ENCODE data around the gene AXIN2. TPM values are rescaled to one million over a fixed set of nuclear protein-coding genes. Genes with fewer than 3 reads are reported as not detected.

Gene AXIN2
- polyA plus RNA-seq, 1 experiment = 2.8 TPM

- H3K27ac ChIP-seq (ENCODE audit: low read depth, low read length) = peak overlapping the region; percentile 11
Observed at GRCh38 chr17:65593855-65594845, 32.7 kb upstream of the AXIN2 start.

GRCh38 chr17:65593092-65593854 lies 31.8 kb upstream of the AXIN2 start:
- H3K9me3 ChIP-seq (ENCODE audit: control insufficient read depth, insufficient read depth, low read length) = no peaks in the 10 kb centered on the region
- no peak overlapping the region for H3K4me3 ChIP-seq (ENCODE audit: low read depth, low read length)
- DNase-seq (ENCODE audit: low read depth, low spot score) = no peak
- H3K27ac ChIP-seq (ENCODE audit: low read depth, low read length) = no peak overlapping the region
- ChIA-PET CTCF (no interaction called here), POLR2A (no interaction called here)
- H3K27me3 ChIP-seq (ENCODE audit: control insufficient read depth, insufficient read depth, low read length) = peaks cover 7% of the 10 kb centered on the region
- no peak for TF ChIP-seq CTCF (IDR thresholded peaks at IDR 0.05; ENCODE audit: low read depth, low read length)

More at GRCh38 chr17:65593855-65594845, 32.7 kb upstream of the AXIN2 start:
- no peak for TF ChIP-seq CTCF (IDR thresholded peaks at IDR 0.05; ENCODE audit: low read depth, low read length)
- CTCF ChIA-PET = no interaction called here
- Histone ChIP-seq H3K4me3 (ENCODE audit: low read depth, low read length) (peak overlapping the region; percentile 36), H3K9me3 (ENCODE audit: control insufficient read depth, insufficient read depth, low read length) (no peaks in the 10 kb centered on the region), H3K27me3 (ENCODE audit: control insufficient read depth, insufficient read depth, low read length) (peaks cover 6% of the 10 kb centered on the region)
- POLR2A ChIA-PET = no interaction called here
- DNase-seq (ENCODE audit: low read depth, low spot score) = peak; percentile 6

GRCh38 chr17:65592125-65592965 lies 30.9 kb upstream of the AXIN2 start:
- Histone ChIP-seq H3K27me3 (ENCODE audit: control insufficient read depth, insufficient read depth, low read length) (peaks cover 7% of the 10 kb centered on the region), H3K4me3 (ENCODE audit: low read depth, low read length) (no peak overlapping the region), H3K9me3 (ENCODE audit: control insufficient read depth, insufficient read depth, low read length) (no peaks in the 10 kb centered on the region), H3K27ac (ENCODE audit: low read depth, low read length) (no peak overlapping the region)
- no peak for TF ChIP-seq CTCF (IDR thresholded peaks at IDR 0.05; ENCODE audit: low read depth, low read length)
- CTCF ChIA-PET = no interaction called here
- POLR2A ChIA-PET = no interaction called here
- no peak for DNase-seq (ENCODE audit: low read depth, low spot score)

- no peak overlapping the region for H3K4me3 ChIP-seq (ENCODE audit: low read depth, low read length)
- no peak for DNase-seq (ENCODE audit: low read depth, low spot score)
- H3K27me3 ChIP-seq (ENCODE audit: control insufficient read depth, insufficient read depth, low read length) = peaks cover 13% of the 10 kb centered on the region
- POLR2A ChIA-PET = no interaction called here
- H3K27ac ChIP-seq (ENCODE audit: low read depth, low read length) = no peak overlapping the region
- no peaks in the 10 kb centered on the region; the same call in 1 of the 2 replicates for H3K9me3 ChIP-seq (ENCODE audit: control insufficient read depth, insufficient read depth, low read length)
- CTCF ChIA-PET = no interaction called here
- no peak for TF ChIP-seq CTCF (IDR thresholded peaks at IDR 0.05; ENCODE audit: low read depth, low read length)
Observed at GRCh38 chr17:65589321-65589720, 27.9 kb upstream of the AXIN2 start.
